DOHH2 (cell line): Measurements from ENCODE around the gene STARD4.

Experiments
- H3F3A ChIP-seq: fragments of 200-600 bp; sonication (generic), shearing (Covaris generic); 2 replicates; pipeline ENCODE4 v1.6.0; 2016; ENCODE audit warnings: antibody characterized with exemption, mild to moderate bottlenecking; ENCODE audit not compliant: control insufficient read depth, insufficient read depth
- H3K27ac ChIP-seq: fragments of 200-600 bp; sonication (generic); 2 replicates; pipeline ENCODE4 v1.5.1; 2014; ENCODE audit warnings: low read depth, mild to moderate bottlenecking, low read length, moderate library complexity
- H3K27me3 ChIP-seq: fragments of 200-600 bp; sonication (generic); 2 replicates; pipeline ENCODE4 v1.6.1; 2014; ENCODE audit warnings: mild to moderate bottlenecking, low read length, mixed read lengths; ENCODE audit not compliant: control insufficient read depth
- H3K36me3 ChIP-seq: fragments of 200-600 bp; sonication (generic); 2 replicates; pipeline ENCODE4 v1.6.1; 2014; ENCODE audit warnings: mild to moderate bottlenecking, low read length, moderate library complexity, mixed read lengths; ENCODE audit not compliant: control insufficient read depth
- H3K4me1 ChIP-seq: fragments of 200-600 bp; sonication (generic); 2 replicates; pipeline ENCODE4 v1.6.1; 2014; ENCODE audit warnings: mild to moderate bottlenecking, low read length, mixed read lengths; ENCODE audit not compliant: control insufficient read depth
- H3K4me2 ChIP-seq: fragments of 200-600 bp; sonication (generic); 2 replicates; pipeline ENCODE4 v1.6.0; 2014; ENCODE audit warnings: mild to moderate bottlenecking, low read length, moderate library complexity
- H3K4me3 ChIP-seq: fragments of 200-600 bp; sonication (generic); 2 replicates; pipeline ENCODE4 v1.5.1; 2014; ENCODE audit warnings: mild to moderate bottlenecking, low read length, mixed read lengths
- H3K79me2 ChIP-seq: fragments of 200-600 bp; sonication (generic); 2 replicates; pipeline ENCODE4 v1.6.1; 2014; ENCODE audit warnings: mild to moderate bottlenecking, low read length, mixed read lengths; ENCODE audit not compliant: control insufficient read depth
- H3K9me2 ChIP-seq: fragments of 200-600 bp; sonication (generic); replicated peaks from 2 replicates; pipeline ENCODE4 v1.6.1; 2014; ENCODE audit warnings: mild to moderate bottlenecking, low read length, mixed read lengths; ENCODE audit not compliant: control insufficient read depth
- H3K9me3 ChIP-seq: fragments of 200-600 bp; sonication (generic); 2 replicates; pipeline ENCODE4 v1.6.1; 2014; ENCODE audit warnings: antibody characterized with exemption, low read length, mixed read lengths; ENCODE audit not compliant: control insufficient read depth, insufficient read depth
- H4K20me1 ChIP-seq: fragments of 200-600 bp; sonication (generic); 2 replicates; pipeline ENCODE4 v1.6.0; 2014; ENCODE audit warnings: low read depth, mild to moderate bottlenecking, antibody characterized with exemption, low read length, moderate library complexity; ENCODE audit not compliant: control insufficient read depth, insufficient read depth
- CTCF ChIP-seq: fragments of 200-600 bp; sonication (generic); IDR thresholded peaks from one replicate; pipeline ENCODE4 v1.5.1; 2014; ENCODE audit warnings: antibody characterized with exemption, mild to moderate bottlenecking, low read depth, low read length; ENCODE audit not compliant: poor library complexity, severe bottlenecking
- EZH2phosphoT487 ChIP-seq: fragments of 200-600 bp; sonication (generic); IDR thresholded peaks from 2 replicates; pipeline ENCODE4 v1.6.1; 2017; ENCODE audit warnings: borderline replicate concordance, mild to moderate bottlenecking, antibody characterized with exemption, low read length, moderate library complexity, mixed read lengths

STARD4 gene

GRCh38 chr5:111478898-111479297, 33.4 kb downstream of the STARD4 start:
- Histone ChIP-seq H3F3A (no peaks in the 10 kb centered on the region), H3K79me2 (no peaks in the 10 kb centered on the region), H4K20me1 (no peaks in the 10 kb centered on the region), H3K36me3 (no peaks in the 10 kb centered on the region), H3K4me3 (no peak overlapping the region), H3K27me3 (no peaks in the 10 kb centered on the region), H3K4me1 (no peaks in the 10 kb centered on the region), H3K4me2 (no peak overlapping the region), H3K9me3 (no peaks in the 10 kb centered on the region), H3K9me2 (no peaks in the 10 kb centered on the region), H3K27ac (no peak overlapping the region)
- TF ChIP-seq EZH2phosphoT487 (no peak), CTCF (no peak)

DNA sequence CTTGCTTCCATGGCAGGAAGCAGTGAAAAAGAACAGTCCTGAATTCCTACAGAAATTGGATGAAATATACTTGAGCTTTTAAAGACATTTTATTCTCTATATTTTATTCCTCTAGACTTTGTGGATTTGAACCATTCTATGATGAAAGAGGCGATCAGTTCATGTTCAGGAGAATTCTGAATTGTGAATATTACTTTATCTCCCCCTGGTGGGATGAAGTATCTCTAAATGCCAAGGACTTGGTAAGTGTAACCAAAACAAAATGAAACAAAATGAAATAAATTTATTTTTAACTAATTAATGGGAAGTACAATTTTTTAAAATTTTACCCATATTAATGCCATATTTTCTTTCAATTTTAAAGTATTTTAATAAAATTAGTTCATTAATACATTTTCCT, 34.1 kb downstream of the STARD4 start:
- Histone ChIP-seq H3K9me2 (no peaks in the 10 kb centered on the region), H3K27me3 (no peaks in the 10 kb centered on the region), H3K9me3 (no peaks in the 10 kb centered on the region), H3K4me2 (no peak overlapping the region), H3K79me2 (no peaks in the 10 kb centered on the region), H3K27ac (no peak overlapping the region), H3F3A (no peaks in the 10 kb centered on the region), H3K36me3 (no peaks in the 10 kb centered on the region), H3K4me1 (no peaks in the 10 kb centered on the region), H3K4me3 (no peak overlapping the region), H4K20me1 (no peaks in the 10 kb centered on the region)
- TF ChIP-seq CTCF (no peak), EZH2phosphoT487 (no peak)

- no peak overlapping the region for H3K4me3 ChIP-seq
- no peak overlapping the region for H3K4me2 ChIP-seq
- H3K27me3 ChIP-seq = no peaks in the 10 kb centered on the region
- no peaks in the 10 kb centered on the region for H3K9me2 ChIP-seq
- no peaks in the 10 kb centered on the region for H3K9me3 ChIP-seq
- H3K4me1 ChIP-seq = no peaks in the 10 kb centered on the region
- H3K79me2 ChIP-seq = no peaks in the 10 kb centered on the region
- H3K27ac ChIP-seq = no peak overlapping the region
- no peaks in the 10 kb centered on the region for H3K36me3 ChIP-seq
- no peaks in the 10 kb centered on the region for H4K20me1 ChIP-seq
- no peaks in the 10 kb centered on the region for H3F3A ChIP-seq
- TF ChIP-seq CTCF (no peak), EZH2phosphoT487 (no peak)
Observed at GRCh38 chr5:111472579-111472978, 39.8 kb downstream of the STARD4 start.

DNA sequence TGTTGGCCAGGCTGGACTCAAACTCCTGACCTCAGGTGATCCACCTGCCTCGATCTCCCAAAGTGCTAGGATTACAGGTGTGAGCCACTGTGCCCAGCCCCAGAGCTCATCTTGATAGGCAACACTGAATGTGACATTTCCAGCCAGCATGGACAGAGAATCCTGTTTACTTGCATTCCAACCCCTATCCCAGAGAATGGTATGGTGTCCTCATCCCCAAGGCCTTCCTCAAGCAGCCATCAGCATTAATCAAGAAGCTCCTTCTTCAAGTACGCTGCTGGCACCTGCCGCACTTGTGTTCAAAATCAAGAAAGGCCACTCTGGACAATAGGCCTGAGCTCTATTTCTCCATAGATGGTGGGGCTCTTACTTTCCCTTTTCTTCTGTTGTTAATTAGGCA, 40.2 kb downstream of the STARD4 start:
- no peaks in the 10 kb centered on the region for H3K79me2 ChIP-seq
- no peaks in the 10 kb centered on the region for H3K36me3 ChIP-seq
- H3F3A ChIP-seq = no peaks in the 10 kb centered on the region
- H3K27me3 ChIP-seq = no peaks in the 10 kb centered on the region
- no peak overlapping the region for H3K27ac ChIP-seq
- H4K20me1 ChIP-seq = no peaks in the 10 kb centered on the region
- no peaks in the 10 kb centered on the region for H3K9me3 ChIP-seq
- no peaks in the 10 kb centered on the region for H3K4me1 ChIP-seq
- H3K4me2 ChIP-seq = no peak overlapping the region
- TF ChIP-seq CTCF (no peak), EZH2phosphoT487 (no peak)
- no peak overlapping the region for H3K4me3 ChIP-seq
- H3K9me2 ChIP-seq = no peaks in the 10 kb centered on the region
